ENCODE data around the gene SELPLG.
"Not testable (repeated sequence)": the region's sequence is repeated elsewhere in the genome, so short reads cannot be mapped to it uniquely, and the experiment has no call there.

SELPLG gene

GRCh38 chr12:108622921-108623514 is 10.7 kb downstream of the SELPLG start:
- no peak for TF ChIP-seq CTCF (IDR thresholded peaks at IDR 0.05; ENCODE audit: low read depth, low read length)
- DNase-seq (ENCODE audit: low read depth, low spot score) = no peak
- H3K4me3 ChIP-seq (ENCODE audit: low read depth, low read length) = no peak overlapping the region
- in situ Hi-C loops (cut with HindIII; ENCODE audit: low sequenced_read_pairs) = no loop called here

DNA sequence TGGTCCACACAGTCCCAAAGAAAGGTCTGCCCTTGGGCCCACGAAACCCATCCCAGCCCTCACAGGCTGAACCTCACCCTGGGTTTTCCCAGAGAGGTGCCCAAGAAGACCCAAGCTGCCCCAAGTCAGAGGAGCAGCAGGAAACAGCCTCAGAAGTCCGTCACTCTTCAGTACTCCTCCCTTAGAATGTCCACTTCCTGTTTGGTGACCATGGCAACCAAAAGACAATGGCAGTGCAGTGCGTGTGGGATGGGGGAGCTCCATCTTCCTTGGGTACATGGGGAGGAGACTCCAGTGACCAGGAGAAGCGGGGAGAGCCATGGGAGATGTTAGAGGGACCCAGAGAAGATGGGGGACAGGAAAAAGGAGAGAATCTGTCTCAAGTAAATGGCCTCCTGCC is 11.3 kb downstream of the SELPLG start:
- in situ Hi-C loops (cut with HindIII; ENCODE audit: low sequenced_read_pairs) = no loop called here
- DNase-seq (ENCODE audit: low read depth, low spot score) = no peak
- H3K4me3 ChIP-seq (ENCODE audit: low read depth, low read length) = no peak overlapping the region
- TF ChIP-seq CTCF (IDR thresholded peaks at IDR 0.05; ENCODE audit: low read depth, low read length) = no peak

- H3K4me3 ChIP-seq (ENCODE audit: low read depth, low read length) = no peak overlapping the region
- in situ Hi-C loops (cut with HindIII; ENCODE audit: low sequenced_read_pairs) = no loop called here
- no peak for TF ChIP-seq CTCF (IDR thresholded peaks at IDR 0.05; ENCODE audit: low read depth, low read length)
- no peak for DNase-seq (ENCODE audit: low read depth, low spot score)
Observed at GRCh38 chr12:108621161-108621560, 12.5 kb downstream of the SELPLG start.

- no peak overlapping the region for H3K4me3 ChIP-seq (ENCODE audit: low read depth, low read length)
- in situ Hi-C loops (cut with HindIII; ENCODE audit: low sequenced_read_pairs) = no loop called here
- DNase-seq (ENCODE audit: low read depth, low spot score) = no peak
- TF ChIP-seq CTCF (IDR thresholded peaks at IDR 0.05; ENCODE audit: low read depth, low read length) = no peak
Observed at GRCh38 chr12:108620236-108620879, 13.3 kb downstream of the SELPLG start.

DNA sequence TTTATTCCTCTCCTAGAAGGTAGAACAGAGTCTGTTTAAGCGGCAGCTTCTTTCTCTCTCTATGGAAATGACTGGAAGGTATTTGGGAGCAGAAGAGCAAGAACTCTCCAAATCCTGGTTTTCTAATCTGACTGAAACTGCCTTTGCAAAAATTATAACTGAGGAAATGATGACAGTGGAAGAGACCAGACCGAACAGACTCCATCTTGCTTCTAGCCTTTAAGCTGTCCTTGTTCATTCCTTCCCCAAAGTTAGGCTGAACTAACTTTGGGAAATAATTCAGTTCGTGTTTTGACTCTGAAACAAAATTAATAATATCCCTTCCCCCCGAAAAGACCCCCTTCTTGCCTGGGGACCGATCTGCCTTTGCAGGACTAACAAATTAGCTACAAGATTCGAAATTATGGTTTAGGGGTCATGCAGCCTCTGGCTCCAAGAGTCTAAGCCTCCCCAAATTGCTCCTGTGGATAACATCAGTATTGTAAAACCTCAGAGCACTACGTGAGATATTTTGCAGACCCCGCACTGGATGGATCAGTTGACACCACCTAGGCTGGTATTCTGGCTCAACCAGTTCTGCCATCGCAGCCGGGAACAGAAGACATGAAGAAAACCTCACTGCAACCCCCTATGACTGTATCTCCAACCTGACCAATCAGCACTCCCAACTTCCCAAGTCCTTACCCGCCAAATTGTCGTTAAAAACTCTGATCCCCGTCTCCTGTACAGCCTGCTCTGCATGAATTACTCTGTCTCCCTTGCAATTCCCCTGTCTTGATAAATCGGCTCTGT is 14.1 kb downstream of the SELPLG start:
- no peak for DNase-seq (ENCODE audit: low read depth, low spot score)
- no peak overlapping the region for H3K4me3 ChIP-seq (ENCODE audit: low read depth, low read length)
- in situ Hi-C loops (cut with HindIII; ENCODE audit: low sequenced_read_pairs) = no loop called here
- no peak for TF ChIP-seq CTCF (IDR thresholded peaks at IDR 0.05; ENCODE audit: low read depth, low read length)

DNA sequence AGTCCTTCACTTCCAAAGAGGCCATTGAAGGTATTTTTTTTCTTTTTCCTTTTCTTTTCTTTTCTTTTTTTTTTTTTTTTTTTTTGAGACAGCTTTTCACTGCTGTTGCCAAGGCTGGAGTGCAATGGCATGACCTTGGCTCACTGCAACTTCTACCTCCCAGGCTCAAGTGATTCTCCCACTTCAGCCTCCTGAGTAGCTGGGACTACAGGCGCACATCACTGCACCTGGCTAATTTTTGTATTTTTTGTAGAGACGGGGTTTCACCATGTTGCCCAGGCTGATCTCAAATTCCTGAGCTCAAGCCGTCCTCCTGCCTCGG is 14.8 kb downstream of the SELPLG start:
- DNase-seq (ENCODE audit: low read depth, low spot score); H3K4me3 ChIP-seq (ENCODE audit: low read depth, low read length); in situ Hi-C loops (cut with HindIII; ENCODE audit: low sequenced_read_pairs): not testable (repeated sequence)
